ENCODE results near the gene GNG3.
"Not testable (repeated sequence)": the region's sequence is repeated elsewhere in the genome, so short reads cannot be mapped to it uniquely, and the experiment has no call there.

GNG3 gene

GRCh38 chr11:62687508-62688396, 19.7 kb upstream of the GNG3 start:
- DNase-seq (ENCODE audit: low read depth): no peak

GRCh38 chr11:62688491-62688890, 19.0 kb upstream of the GNG3 start:
- DNase-seq (ENCODE audit: low read depth): no peak

DNA sequence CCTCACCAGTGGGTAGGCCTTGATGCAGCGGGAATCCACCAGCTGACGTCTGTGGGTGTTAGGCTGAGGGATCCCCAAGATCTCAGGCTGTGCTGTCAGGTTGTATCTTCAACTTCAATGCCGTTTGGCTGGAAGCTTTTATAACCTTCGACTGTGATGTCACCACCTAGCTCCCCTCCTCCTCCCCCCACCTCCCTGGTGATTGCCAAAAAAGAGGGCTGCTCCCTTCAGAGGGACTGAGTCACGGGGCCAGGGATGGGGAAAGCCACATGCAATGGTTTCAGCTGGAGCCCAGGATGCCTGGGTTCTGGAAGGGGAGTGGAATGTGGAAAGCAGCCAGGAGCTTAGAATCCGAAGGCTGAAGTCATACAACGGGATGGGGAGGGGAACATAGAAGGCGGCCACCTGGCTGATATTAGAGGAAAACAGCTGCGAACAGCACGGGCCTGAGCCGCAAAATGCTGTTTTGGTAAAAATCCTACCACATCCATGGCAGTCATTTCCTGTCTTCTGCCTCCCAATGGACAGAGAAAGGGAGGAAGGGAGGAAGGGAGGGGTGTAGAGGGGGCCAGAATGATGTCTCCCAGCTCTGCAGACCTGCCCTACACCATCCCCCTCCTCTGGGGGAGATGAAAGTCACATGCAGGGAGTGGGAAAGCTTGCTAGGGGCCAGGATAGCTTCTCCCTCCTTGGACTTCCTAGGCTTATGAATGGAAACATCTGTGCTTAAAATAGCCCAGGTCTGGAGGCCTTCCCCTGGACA, 17.9 kb upstream of the GNG3 start, which contains the start of gene LRRN4CL:
LRRN4CL (minus strand) TSS at position 110 of the 763 bp plus-strand sequence. CDS start 1,022 bp downstream, outside the sequence.
- no peak for DNase-seq (ENCODE audit: low read depth)

DNA sequence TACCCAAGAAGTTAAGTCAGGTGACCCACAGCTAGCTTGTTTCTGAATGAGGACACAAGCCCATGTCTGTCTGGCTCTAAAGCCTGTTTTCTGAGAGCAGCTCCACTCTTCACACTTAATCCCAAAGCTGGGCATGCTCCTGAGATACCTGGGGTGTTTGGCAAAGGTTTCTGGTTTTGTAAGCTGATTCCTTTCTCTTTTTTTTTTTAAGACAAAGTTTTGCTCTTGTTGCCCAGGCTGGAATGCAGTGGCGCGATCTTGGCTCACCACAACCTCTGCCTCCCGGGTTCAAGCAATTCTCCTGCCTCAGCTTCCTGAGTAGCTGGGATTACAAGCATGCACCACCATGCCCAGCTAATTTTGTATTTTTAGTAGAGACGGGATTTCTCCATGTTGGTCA, 13.9 kb upstream of the GNG3 start:
- DNase-seq (ENCODE audit: low read depth): not testable (repeated sequence)

DNA sequence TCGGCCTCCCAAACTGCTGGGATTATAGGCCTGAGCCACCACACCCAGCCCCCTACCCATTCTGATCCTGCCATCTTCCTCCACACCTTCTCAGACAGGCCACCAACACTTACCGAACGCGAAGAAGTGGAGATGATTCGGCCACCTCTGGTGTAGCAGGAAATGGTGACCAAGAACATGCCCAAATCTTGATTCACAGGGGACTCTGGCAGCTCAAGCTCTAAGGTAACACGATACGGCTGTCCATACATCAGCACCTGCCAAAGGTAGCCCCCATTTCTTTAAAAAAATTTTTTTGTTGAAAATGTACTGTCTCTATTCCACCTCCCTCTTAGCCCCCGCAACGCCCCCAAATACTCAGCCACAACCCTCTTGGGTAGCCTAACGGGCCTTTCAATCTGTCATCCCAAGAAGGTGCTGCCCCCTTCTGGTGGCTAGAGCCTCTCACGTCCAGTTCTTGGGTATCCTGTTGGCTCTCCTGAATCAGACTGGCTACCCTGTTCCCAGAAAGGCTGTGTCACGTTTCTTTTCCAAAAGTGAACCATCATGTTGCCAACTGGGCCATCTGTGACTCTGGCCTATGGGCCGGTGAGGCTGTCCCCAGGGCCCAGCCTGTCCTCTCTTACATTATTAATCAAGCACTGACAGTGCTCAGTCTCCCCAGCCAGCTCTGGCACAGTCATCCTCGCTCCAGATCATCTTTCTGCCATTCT, 12.9 kb upstream of the GNG3 start:
- peak; percentile 64 for DNase-seq (ENCODE audit: low read depth)

DNA sequence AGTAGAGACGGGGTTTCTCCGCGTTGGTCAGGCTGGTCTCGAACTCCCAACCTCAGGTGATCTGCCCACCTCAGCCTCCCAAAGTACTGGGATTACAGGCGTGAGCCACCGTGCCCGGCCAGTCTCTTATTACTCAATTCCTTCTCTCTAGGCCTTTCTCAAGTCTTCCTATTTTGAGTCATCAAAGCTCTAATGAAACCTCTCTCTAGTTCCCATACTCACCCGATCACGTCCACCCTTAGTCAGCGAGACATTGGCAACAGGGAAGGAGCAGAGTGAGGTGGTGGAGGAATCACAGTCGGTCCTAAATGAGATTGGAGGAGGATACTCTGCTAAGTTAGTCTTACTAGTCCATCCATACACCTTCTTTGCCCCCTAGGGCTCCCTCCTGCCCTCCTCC, 5.2 kb upstream of the GNG3 start:
- DNase-seq (ENCODE audit: low read depth): no peak

GRCh38 chr11:62703921-62704320, 3.6 kb upstream of the GNG3 start:
- DNase-seq (ENCODE audit: low read depth): not testable (repeated sequence)

- DNase-seq (ENCODE audit: low read depth): no peak
Measured at GRCh38 chr11:62705413-62705812, 2.1 kb upstream of the GNG3 start.

- peak; percentile 92 for DNase-seq (ENCODE audit: low read depth)
Measured at GRCh38 chr11:62705880-62706849, 1.3 kb upstream of the GNG3 start.

DNA sequence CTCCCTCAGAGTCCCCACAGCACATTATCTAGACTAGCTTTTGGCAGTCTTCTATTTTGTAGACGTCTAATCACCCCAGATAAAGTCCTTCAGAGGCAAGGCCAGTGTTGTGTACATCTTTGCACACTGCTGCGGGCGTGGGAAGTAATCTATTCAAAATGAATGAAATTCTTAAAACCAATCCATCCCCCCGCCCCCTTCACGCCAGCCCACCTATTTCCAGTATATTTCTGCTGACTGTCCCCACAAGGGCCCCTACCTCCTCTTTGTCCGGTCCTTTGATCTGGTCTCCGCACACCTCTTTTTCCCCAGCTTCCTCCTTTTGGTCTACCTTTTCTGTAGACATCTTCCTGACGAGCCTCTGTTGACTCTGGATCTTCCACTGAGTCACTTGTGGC, 627 bp upstream of the GNG3 start:
- no peak for DNase-seq (ENCODE audit: low read depth)

DNA sequence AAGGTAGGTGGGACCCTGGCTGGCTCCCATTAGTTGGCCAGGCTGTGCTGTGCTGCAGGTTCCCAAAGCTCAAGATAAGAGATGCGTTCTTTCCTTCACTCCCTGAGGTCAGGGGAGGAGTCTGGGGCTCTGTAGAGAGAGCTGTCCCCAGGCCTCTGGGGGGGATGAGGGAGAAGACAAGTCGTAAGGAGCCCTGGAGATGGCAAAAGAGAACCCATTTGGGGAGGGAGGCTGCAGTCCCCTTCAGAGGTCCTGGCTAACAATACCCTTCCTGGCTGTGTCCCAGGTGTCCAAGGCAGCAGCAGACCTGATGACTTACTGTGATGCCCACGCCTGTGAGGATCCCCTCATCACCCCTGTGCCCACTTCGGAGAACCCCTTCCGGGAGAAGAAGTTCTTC, 916 bp downstream of the GNG3 start:
- DNase-seq (ENCODE audit: low read depth): no peak

DNA sequence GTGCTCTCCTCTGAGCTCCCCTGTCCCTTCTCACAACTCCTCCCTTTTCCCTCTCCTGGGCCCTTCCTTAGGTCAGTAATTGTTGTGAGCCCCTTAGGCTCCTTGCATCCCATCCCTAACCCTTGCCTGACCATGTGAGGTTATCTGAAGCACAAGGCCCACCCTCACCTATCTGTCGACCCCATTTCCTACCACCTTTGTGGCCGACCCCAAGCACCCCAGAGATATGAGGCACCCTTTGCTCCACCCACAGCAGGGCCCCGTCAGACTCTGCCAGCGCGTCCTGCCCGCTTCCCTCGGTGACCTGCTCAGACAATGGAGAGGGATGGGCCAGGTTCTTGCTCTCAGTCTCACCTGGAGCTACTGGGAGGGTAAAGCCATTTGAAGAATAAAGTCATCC, 1.3 kb downstream of the GNG3 start:
- peak; percentile 21 for DNase-seq (ENCODE audit: low read depth)

DNA sequence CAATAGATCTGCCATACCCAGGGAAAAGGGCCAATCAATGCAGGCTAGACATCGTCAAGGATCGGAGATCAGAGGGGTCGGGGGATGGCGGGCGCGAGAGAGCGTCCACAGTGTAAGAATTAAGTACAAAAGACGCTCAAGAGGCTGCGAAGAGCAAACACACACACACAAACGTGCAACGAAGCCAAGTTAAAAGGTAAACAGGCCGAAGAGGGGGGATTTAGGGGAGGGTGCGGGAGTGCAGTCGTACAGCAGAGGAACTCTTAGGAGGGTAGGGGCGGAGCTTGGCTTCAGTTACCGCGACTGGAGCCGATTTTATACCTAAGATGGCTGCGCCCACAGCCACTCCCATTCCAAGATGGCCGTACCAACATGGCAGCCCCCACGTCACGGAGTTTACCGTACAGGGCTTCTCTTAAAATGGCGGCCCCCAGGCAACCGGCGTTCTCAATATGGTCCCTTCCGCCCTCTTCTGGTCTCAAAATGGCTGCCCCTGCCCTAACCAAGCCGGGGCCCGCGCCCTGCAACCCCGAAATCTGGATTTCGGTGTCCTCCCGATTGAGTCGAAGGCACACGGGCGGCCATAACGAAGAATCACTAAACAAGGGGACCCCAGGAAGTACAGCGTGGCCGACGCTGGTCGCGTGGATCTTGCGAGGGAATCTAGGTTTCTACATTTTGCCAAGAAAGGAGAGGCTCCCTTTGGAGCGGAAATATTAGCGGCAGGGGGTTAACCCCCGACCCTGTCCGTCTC, 1.9 kb downstream of the GNG3 start:
- DNase-seq (ENCODE audit: low read depth): peak; percentile 92

- peak; percentile 8 for DNase-seq (ENCODE audit: low read depth)
Measured at GRCh38 chr11:62710001-62710345, 2.5 kb downstream of the GNG3 start.

DNA sequence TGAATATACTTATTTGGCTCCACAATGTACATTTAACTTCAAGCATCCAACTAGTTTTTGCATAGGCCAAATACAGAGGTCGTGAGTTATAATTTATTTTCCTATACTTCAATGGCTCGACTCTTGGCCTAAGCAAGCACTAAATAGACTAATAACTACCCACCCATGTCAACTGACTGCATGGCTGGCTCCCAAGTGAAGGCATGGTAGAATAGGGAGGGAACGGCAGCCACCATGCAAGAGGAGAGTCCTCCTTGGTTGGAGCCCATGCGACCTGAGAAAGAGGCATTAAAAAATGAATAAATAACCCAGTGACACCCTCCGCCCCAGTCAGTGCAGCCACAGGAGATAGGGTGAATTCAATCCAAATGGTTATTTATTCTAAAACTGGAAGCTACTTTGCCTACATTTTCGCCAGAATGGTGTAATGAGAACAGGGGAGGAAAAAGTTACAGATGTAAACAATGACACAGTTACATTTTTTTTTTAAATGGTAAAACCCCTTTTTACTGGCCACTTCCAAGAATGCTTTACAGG, 4.9 kb downstream of the GNG3 start:
- no peak for DNase-seq (ENCODE audit: low read depth)

- DNase-seq (ENCODE audit: low read depth): no peak
Measured at GRCh38 chr11:62712861-62713260, 5.4 kb downstream of the GNG3 start.

DNA sequence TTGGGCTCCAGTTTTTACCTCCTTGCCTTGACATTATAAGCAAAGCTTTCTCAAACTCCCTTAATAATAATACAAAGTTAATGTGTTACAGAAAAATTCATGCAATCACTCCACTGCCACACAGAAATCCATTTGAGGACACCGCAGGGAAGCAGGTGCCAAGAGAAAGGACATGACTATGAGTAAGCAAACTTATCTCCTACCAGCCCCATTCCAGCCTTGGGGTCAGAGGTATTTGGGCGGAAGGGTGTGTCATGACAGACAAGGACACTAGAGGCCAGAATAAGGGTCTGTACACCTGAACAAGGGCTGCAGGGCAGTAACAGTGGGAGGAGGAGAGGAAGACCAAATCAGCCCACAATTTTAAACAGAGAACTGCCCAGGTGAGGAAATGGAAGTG, 5.9 kb downstream of the GNG3 start:
- DNase-seq (ENCODE audit: low read depth): no peak

DNA sequence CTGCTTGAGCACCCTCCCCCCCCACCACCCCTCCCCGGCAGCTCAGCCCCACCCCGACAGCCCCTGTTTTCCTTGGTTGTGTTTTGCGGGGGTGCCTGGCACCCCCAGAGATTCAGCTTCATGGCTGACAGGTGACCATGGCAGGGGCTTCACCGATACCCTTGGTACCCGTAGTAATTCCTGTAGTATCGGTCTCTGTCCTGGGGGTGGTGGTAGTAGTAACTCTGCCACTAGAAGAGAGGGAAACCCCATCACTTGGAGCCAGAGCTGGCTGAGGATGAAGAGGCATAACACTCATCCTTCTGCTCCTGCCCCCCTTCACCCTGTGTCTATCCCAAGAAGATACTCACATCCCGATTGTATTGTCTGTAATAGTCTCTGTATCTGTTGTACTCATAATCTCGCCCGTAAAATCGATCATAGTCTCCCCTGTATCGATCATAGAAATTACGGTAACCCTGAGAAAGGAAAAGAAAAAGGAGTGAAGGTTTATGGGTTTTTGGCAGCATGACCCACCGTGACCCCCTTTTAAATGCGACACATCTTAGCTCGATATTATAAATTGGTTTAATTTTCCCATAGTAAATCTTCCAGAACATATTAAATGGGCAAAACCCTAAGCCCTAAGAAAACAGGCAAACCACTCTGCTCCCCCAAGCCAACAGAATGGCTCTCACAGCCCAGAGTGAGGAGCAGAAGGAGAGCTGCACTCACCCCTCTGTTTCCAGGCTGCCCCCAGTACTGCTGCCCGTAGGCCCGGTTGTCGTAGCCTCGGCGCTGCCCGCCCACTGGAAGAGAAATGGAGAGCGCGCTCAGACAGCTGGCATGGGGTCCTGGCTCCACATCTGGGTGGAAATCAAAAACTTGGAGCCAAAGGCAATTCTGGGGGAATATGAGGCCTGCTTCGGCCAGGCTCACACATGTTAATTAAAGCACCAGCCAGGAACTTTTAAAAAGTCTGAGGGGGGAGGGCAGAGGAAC, 8.0 kb downstream of the GNG3 start:
- DNase-seq (ENCODE audit: low read depth): no peak

DNA sequence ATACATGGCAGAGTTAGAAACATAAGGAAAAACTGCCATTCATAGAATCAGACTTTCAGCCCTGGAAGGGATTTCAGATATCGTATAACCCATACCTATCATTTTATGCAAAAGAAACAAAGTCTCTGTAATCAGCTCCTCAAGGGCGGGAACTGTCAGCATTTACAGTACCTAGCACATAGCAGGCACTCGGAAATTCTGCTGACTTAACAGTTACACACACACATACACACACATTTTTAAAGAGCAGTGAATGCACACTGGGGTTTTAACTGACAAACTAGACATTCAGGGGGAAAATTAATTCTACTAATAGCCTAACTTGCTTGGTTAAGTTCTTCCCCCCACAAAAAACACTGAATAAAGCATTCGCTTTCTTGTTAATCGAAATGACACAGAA, 8.7 kb downstream of the GNG3 start:
- DNase-seq (ENCODE audit: low read depth): no peak

All from activated T-cell treated with anti-CD3 and anti-CD28 coated beads for 24 hours (primary cell).